Amniotic stem cell (primary cell): ENCODE measurements around the gene ZNF618.
"Not testable (repeated sequence)": the region's sequence is repeated elsewhere in the genome, so short reads cannot be mapped to it uniquely, and the experiment has no call there.

Experiments
- DNase-seq: peaks from one replicate; lab custom pipeline; 2025; lab: John Stamatoyannopoulos, UW

ZNF618 gene

GRCh38 chr9:113988385-113989016 lies 112.4 kb downstream of the ZNF618 start:
- no peak for DNase-seq

- no peak for DNase-seq
Measured at GRCh38 chr9:113989017-113989713, 113.1 kb downstream of the ZNF618 start.

- no peak for DNase-seq
Measured at GRCh38 chr9:113989714-113990569, 113.8 kb downstream of the ZNF618 start.

DNA sequence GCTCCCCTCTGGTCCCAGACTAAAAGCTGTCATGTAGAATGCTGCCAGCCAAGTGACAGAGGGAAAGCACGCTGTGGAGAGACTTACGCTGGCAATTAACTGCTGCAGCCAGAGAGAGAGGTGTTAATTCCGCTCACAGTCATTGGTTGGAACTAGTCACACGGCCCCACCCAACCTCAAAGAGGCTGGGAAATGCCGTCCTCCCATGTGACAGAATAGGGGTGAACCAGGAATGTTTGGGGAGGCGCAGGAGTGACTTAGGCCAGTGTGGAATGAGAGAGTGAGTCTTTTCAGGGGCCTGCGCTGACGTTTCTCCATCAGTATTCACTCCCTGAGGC lies 114.4 kb downstream of the ZNF618 start:
- no peak for DNase-seq

DNA sequence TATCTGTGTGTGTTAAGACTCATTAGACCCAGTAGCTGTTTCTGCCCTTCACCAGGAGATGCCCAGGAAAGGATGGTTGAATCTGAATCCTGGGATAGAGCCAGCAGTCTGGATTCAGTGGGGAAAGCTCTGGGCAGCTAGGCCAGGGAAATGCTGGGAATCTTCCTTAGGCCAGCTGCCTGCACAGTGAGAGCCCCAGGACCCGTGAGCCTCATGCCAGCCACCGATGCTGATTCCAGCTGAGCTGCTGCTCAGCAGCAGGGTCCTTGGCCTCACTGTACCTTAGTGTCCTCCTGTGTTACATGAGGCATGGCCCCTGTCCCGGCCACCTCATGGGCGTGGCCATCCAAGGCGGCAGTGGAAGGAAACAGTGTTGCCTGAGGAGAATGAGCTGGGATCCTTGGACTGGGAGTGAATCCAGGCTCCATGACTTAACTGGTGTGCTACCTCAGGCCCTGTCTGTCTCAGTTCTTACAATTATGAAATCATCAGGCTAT lies 114.9 kb downstream of the ZNF618 start:
- DNase-seq: no peak

DNA sequence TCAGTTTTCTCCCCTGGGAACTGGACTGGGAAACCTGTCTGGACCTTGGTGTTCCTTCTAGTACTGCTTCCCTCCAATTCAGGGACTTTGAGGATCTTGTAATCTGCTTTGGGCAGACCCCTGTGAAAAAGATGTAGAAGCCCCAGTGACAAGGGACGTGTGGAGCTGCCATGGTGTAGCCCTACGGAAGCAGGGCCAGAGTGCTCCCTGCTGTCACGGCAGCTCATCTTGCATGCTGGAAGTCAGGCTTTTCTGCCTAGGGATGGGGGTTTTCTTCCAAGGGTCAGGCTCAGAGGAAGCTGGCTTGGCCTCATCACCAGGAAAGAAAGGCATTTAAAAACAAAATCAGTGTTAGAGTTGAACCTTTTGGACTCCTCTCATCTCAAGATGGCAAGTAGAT lies 115.6 kb downstream of the ZNF618 start:
- DNase-seq: no peak

DNA sequence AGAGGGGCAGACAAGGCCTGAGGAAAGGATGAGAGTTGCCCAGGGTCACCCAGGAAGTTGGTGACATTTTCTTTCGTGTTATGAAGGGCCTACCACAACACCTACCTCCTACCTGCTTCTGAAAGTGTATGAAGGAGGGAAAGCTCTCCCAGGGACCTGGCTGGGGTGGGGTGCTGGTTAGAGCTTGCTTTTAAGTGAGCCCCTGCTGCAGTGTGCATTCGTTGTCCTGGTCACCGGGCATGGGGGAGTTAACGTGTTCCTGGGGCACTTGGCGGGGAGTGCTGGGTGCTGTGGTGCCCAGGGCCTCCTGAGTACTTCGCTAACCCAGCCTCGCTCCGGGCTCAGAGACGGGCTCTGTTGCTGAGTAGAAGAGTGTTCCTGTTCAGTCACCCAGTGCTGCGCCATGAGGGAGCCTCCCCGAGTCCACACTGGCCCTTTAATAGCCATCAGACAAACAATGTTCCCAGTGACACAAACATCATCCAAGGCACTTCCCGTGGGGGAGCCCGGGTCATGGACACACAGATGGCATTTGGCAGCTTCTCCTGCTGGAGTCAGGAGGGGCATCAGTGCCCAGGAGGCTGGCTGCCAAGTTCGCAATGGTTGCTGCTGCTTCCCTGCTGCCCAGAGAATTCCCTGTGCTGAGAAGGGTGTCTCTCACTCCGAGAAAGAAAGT lies 116.3 kb downstream of the ZNF618 start:
- no peak for DNase-seq

- no peak for DNase-seq
Measured at GRCh38 chr9:113992994-113993393, 116.9 kb downstream of the ZNF618 start.

GRCh38 chr9:113993838-113994540 lies 117.9 kb downstream of the ZNF618 start:
- DNase-seq: no peak

DNA sequence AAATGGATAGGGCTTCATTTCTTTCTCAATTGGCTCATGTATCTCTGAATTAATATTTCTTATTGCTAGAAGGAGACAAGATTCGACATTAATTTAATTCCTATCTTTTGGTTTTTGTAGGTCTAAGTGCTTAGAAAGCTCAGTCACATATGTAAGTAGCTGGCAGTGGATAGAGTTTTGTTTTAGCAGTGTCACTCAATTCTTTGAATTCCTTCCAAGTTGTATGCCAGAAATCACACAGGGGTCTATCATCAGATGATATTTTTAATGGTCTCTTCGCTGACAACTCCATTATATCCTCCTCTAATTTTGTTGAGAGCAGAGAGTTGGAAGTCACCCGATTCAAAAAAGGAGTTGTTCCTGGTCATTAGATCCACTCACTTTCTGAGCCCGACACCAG lies 119.3 kb downstream of the ZNF618 start:
- no peak for DNase-seq

- no peak for DNase-seq
Measured at GRCh38 chr9:113995963-113996362, 119.9 kb downstream of the ZNF618 start.

DNA sequence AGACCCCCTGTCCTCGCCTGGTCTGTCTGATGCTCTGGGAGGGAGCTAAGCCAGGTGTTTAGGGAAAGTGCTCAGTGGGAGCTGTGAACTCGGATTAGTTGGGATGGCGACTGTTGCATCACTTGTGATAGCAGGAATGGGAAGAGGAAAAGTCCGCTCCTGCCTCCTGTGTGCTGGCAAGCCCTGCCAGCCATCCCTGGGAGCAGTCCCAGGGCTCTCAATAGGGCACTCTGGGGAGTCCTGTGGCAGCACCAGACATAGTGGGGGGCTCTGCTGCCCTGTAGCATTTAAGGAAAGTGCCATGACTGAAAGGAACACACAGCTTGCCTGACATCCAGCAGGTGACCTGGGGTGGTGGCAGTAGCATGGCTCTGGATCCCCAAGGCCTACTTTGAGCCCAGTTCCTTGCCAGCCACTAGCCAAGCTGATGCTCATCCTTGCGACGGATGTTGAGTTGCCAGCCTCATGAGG lies 120.5 kb downstream of the ZNF618 start:
- no peak for DNase-seq

DNA sequence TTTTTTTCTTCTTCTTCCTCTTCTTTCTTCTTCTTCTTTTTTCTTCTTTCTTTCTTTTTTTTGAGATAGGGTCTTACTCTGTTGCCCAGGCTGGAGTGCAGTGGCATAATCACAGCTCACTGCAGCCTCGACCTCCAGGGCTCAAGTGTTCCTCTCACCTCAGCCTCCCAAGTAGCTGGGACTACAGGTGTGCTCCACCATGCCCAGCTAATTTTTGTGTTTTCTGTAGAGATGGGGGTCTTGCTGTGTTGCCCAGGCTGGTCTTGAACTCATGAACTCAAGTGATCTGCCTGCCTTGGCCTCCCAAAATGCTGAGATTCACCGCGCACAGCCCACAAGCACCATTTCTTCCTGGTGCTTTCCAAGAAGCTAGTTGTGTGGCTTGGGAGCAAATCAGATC lies 121.0 kb downstream of the ZNF618 start:
- not testable (repeated sequence) for DNase-seq

DNA sequence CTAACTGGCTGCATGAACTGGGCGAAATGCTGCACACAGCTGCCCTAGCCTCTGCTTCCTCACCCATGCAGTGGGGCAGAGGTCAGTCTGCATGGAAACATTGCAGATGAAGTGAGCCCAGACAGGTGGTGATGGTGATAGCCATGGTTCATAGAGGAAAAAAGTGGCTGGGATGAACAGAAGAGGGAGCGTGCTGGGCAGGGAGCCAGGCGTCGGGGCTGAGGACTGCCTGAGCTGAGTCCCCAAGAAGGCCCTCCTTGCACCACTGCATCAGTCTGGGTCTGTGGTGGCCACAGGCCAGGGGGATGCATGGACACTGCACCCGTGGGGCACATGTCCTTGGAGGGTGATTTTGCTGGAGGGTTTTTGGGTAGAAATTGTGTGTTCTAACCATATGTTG lies 121.5 kb downstream of the ZNF618 start:
- DNase-seq: no peak

DNA sequence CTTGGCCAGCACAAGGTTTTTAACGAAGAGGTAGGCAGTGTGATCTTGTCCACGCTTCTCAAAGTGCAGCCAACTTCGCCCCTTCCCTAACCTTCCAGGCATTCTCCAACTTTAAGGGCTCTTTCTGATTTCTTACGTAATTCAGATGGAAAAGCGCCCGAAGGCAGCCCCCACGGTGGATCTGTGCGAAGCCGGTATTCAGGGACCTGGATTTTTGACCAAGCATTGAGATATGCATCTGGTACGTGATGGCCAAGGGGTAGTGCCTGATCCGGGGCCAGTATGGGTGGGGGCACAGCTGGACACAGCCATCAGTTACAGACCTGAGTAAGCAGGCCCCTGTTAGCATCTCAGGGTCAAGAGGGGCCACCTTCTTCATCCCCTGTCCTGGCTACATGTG lies 122.0 kb downstream of the ZNF618 start:
- no peak for DNase-seq

DNA sequence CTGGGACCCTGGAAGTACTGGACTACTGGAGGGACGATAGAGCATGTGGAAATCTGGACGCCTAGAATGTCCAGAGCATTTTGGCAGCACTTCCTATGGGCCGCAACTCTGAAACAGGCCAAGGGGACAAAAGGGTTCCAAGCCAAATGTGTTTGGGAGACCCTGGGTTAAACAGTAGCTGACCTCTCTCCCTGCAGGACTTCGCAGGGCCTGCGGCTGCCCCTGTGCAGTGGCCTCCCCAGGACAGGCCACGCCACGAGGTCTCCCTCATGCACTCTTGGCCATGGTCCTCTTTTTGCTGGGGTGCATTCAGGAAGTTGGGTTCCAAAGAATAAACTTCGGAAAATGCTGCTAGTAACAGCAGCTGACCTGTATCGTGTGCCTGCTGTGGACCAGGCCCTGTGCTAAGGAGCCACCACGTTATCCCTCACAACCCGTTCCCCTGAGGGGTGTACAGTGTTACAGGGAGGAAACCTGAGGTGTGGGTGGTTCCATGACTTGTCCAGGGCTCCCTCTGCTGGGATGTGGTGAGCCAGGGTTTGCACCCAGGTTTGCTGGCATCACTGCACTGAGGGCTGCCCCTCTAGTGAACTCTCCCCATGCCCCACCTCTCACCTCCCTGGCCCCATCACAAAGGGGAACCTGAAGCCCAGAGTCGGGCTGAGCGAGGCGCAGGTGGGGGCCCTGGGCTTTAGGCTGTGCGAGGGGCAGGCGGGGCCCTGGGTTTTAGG lies 122.6 kb downstream of the ZNF618 start:
- DNase-seq: no peak

- DNase-seq: no peak
Measured at GRCh38 chr9:113999256-114000062, 123.3 kb downstream of the ZNF618 start.

GRCh38 chr9:114000063-114000454 lies 124.0 kb downstream of the ZNF618 start:
- DNase-seq: no peak

- DNase-seq: no peak
Measured at GRCh38 chr9:114000671-114001409, 124.7 kb downstream of the ZNF618 start.

GRCh38 chr9:114001410-114001685 lies 125.2 kb downstream of the ZNF618 start:
- DNase-seq: no peak
